Measurements from ENCODE around the gene PTH2R. TPM values are rescaled to one million over a fixed set of nuclear protein-coding genes. Genes with fewer than 3 reads are reported as not detected.
"Not testable (repeated sequence)": the region's sequence is repeated elsewhere in the genome, so short reads cannot be mapped to it uniquely, and the experiment has no call there.

Gene PTH2R
- total RNA-seq, 2 experiments from 2014 or later: 0.10 TPM; not detected in 1

DNA sequence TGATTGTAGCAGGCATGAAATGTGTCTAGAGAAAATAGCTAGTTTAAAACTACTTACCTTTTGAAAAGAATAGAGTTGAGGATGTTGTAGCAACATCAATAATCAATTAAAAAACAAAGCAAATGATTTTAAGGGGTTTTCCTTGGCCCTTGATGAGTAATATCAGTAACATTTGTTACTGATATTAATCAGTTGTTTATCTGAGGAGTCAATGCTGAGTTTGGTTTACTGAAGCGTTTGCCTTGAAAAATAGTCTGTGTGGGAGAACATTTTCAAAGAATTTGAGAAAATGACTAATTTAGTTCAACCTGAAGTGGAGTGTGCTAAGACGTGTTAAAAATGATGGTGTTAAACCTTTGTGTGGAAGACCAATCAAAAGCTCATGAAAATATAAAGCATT, 9.3 kb downstream of the PTH2R start:
- H3K9me3 Mint-ChIP-seq: no peaks in the 10 kb centered on the region
- no peak overlapping the region for H3K27ac Mint-ChIP-seq
- no peaks in the 10 kb centered on the region for H3K36me3 Mint-ChIP-seq (ENCODE audit: low read depth)
- H3K27me3 Mint-ChIP-seq: peaks cover 2% of the 10 kb centered on the region
- no peak for DNase-seq
- no peaks in the 10 kb centered on the region for H3K4me1 Mint-ChIP-seq
- POLR2A ChIA-PET: no interaction called here
- CTCF ChIA-PET: no interaction called here
- no peak overlapping the region for H3K4me3 Mint-ChIP-seq

DNA sequence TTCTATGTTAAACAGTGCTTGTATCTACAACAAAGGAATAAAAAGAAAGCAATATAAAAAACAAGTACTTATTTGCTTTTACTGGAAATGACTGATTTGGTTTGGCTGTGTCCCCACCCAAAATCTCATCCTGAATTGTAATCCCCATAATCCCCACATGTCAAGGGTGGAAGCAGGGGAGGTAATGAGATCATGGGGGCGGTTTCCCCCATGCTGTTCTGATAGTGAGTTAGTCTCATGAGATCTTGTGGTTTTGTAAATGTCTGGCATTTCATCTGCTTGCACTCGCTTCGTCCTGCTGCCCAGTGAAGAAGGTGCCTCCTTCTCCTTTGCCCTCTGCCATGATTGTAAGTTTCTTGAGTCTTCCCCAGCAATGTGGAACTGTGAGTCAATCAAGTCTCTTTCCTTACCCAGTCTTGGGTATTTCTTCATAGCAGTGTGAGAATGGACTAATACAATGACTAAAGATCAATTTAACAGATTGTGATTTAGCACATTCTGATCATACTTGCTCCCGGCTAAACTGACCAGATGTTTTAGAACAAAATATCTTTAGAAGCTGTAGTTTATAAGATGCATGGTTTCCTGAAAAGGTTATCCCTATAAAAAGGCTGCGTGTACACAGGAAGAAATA, 19.9 kb downstream of the PTH2R start:
- Mint-ChIP-seq H3K4me3 (no peak overlapping the region), H3K27ac (no peak overlapping the region), H3K4me1 (no peaks in the 10 kb centered on the region), H3K9me3 (no peaks in the 10 kb centered on the region), H3K36me3 (ENCODE audit: low read depth) (no peaks in the 10 kb centered on the region), H3K27me3 (peaks cover 1% of the 10 kb centered on the region)
- CTCF ChIA-PET: no interaction called here
- no peak for DNase-seq
- POLR2A ChIA-PET: no interaction called here

- CTCF ChIA-PET: no interaction called here
- Mint-ChIP-seq H3K27ac (no peak overlapping the region), H3K4me3 (no peak overlapping the region), H3K27me3 (peaks cover 3% of the 10 kb centered on the region), H3K9me3 (no peaks in the 10 kb centered on the region), H3K4me1 (no peaks in the 10 kb centered on the region), H3K36me3 (ENCODE audit: low read depth) (no peaks in the 10 kb centered on the region)
- no peak for DNase-seq
- POLR2A ChIA-PET: no interaction called here
Measured at GRCh38 chr2:208437755-208438154, 31.2 kb downstream of the PTH2R start.

- Mint-ChIP-seq H3K36me3 (ENCODE audit: low read depth) (no peaks in the 10 kb centered on the region), H3K27me3 (peaks cover 3% of the 10 kb centered on the region), H3K27ac (no peak overlapping the region), H3K4me3 (no peak overlapping the region), H3K4me1 (no peaks in the 10 kb centered on the region), H3K9me3 (no peaks in the 10 kb centered on the region)
- ChIA-PET POLR2A (no interaction called here), CTCF (no interaction called here)
- DNase-seq: no peak
Measured at GRCh38 chr2:208440716-208441115, 34.1 kb downstream of the PTH2R start.

DNA sequence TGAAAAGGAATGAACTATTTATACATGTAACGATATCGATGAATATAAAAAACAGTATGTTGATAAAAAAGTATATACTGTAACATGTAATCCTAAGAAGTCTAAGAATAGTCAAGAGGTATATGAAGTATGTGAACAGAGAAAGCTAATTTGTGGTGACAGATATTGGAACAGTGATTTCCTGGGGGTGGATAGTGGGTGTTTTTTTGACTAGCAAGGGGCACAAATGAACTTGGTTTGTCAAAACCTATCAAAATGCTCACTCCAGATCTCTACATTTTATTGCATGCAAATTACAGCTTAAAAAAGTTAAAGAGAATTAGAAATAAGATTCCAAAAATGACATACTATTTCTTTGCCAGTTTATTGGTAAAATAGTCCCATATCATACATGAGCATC, 35.4 kb downstream of the PTH2R start:
- no peak for DNase-seq
- no peaks in the 10 kb centered on the region for H3K36me3 Mint-ChIP-seq (ENCODE audit: low read depth)
- H3K4me3 Mint-ChIP-seq: no peak overlapping the region
- H3K27me3 Mint-ChIP-seq: no peaks in the 10 kb centered on the region
- no peaks in the 10 kb centered on the region for H3K9me3 Mint-ChIP-seq
- H3K27ac Mint-ChIP-seq: no peak overlapping the region
- ChIA-PET CTCF (no interaction called here), POLR2A (no interaction called here)
- no peaks in the 10 kb centered on the region for H3K4me1 Mint-ChIP-seq

DNA sequence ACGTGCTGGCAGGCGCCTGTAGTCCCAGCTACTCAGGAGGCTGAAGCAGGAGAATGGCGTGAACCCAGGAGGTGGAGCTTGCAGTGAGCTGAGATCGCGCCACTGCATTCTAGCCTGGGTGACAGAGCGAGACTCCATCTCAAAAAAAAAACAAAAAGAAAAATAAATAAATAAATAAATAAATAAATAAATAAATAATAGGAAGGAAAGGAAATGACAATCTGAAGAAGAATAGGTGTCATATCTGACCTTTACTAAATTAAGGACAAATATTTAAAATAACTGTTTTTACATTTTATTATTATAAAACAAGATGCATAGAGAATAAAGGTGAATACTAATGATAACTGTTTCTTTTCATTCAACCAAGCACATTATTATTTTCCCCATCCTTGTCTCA, 40.9 kb downstream of the PTH2R start:
- H3K9me3 Mint-ChIP-seq; CTCF ChIA-PET; H3K36me3 Mint-ChIP-seq (ENCODE audit: low read depth); H3K4me3 Mint-ChIP-seq; H3K27ac Mint-ChIP-seq; H3K27me3 Mint-ChIP-seq; H3K4me1 Mint-ChIP-seq; POLR2A ChIA-PET; DNase-seq: not testable (repeated sequence)

- no peak for DNase-seq
- CTCF ChIA-PET: no interaction called here
- H3K27ac Mint-ChIP-seq: no peak overlapping the region
- H3K9me3 Mint-ChIP-seq: no peaks in the 10 kb centered on the region
- no peaks in the 10 kb centered on the region for H3K36me3 Mint-ChIP-seq (ENCODE audit: low read depth)
- H3K4me1 Mint-ChIP-seq: no peaks in the 10 kb centered on the region
- H3K4me3 Mint-ChIP-seq: no peak overlapping the region
- H3K27me3 Mint-ChIP-seq: no peaks in the 10 kb centered on the region
- POLR2A ChIA-PET: no interaction called here
Measured at GRCh38 chr2:208451061-208451460, 44.5 kb downstream of the PTH2R start.

GRCh38 chr2:208454861-208455260, 48.3 kb downstream of the PTH2R start:
- no peak overlapping the region for H3K4me3 Mint-ChIP-seq
- no peak for DNase-seq
- CTCF ChIA-PET: no interaction called here
- no peaks in the 10 kb centered on the region for H3K36me3 Mint-ChIP-seq (ENCODE audit: low read depth)
- POLR2A ChIA-PET: no interaction called here
- no peaks in the 10 kb centered on the region for H3K4me1 Mint-ChIP-seq
- H3K27ac Mint-ChIP-seq: no peak overlapping the region
- peaks cover 4% of the 10 kb centered on the region for H3K27me3 Mint-ChIP-seq
- no peaks in the 10 kb centered on the region for H3K9me3 Mint-ChIP-seq

- no peaks in the 10 kb centered on the region for H3K4me1 Mint-ChIP-seq
- ChIA-PET CTCF (no interaction called here), POLR2A (no interaction called here)
- H3K36me3 Mint-ChIP-seq (ENCODE audit: low read depth): no peaks in the 10 kb centered on the region
- no peak for DNase-seq
- no peaks in the 10 kb centered on the region for H3K9me3 Mint-ChIP-seq
- no peak overlapping the region for H3K4me3 Mint-ChIP-seq
- H3K27ac Mint-ChIP-seq: no peak overlapping the region
- H3K27me3 Mint-ChIP-seq: peaks cover 2% of the 10 kb centered on the region
Measured at GRCh38 chr2:208463721-208464120, 57.1 kb downstream of the PTH2R start.

- peaks cover 2% of the 10 kb centered on the region for H3K27me3 Mint-ChIP-seq
- H3K36me3 Mint-ChIP-seq (ENCODE audit: low read depth): no peaks in the 10 kb centered on the region
- POLR2A ChIA-PET: no interaction called here
- DNase-seq: no peak
- no peaks in the 10 kb centered on the region for H3K4me1 Mint-ChIP-seq
- no peak overlapping the region for H3K27ac Mint-ChIP-seq
- H3K9me3 Mint-ChIP-seq: no peaks in the 10 kb centered on the region
- H3K4me3 Mint-ChIP-seq: no peak overlapping the region
- CTCF ChIA-PET: no interaction called here
Measured at GRCh38 chr2:208464205-208464604, 57.6 kb downstream of the PTH2R start.

DNA sequence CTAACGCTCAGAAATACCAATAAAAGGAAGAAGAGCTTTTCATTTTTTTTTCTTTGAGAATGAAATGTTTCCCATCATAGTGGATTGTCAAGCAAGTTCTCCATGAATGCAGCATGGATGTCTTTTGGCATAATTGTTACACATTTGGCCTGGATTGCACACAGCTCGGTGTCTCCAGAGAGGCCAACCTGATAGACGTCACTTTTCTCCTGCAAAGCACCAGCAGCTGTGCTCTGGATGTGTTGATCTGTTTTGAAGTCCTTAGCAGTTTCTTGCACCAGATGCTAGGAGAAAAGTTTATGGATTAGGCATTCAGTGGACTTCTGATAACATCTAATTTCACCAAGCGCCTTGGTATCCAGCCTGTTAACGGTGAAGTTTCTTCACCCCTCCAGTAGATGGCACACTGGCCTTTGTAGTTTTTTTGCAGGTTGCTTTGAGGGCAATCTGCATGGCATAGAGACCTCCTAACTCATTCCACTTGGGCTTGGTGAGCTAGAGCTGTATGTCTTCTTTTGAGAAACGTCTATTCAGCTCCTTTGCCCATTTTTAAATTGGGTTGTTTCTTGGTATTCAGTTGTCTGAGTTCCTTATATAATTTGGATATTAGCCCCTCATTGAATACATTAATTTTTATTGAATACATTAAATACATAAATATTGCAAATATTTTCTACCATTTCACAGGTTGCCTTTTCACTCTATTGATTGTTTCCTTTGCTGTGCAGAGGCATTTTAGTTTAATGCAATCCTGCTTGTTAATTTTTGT, 59.7 kb downstream of the PTH2R start:
- no peak overlapping the region for H3K27ac Mint-ChIP-seq
- CTCF ChIA-PET: no interaction called here
- no peaks in the 10 kb centered on the region for H3K9me3 Mint-ChIP-seq
- H3K36me3 Mint-ChIP-seq (ENCODE audit: low read depth): no peaks in the 10 kb centered on the region
- no peaks in the 10 kb centered on the region for H3K4me1 Mint-ChIP-seq
- peak; percentile 29 for DNase-seq
- H3K4me3 Mint-ChIP-seq: no peak overlapping the region
- H3K27me3 Mint-ChIP-seq: peaks cover 2% of the 10 kb centered on the region
- POLR2A ChIA-PET: no interaction called here

GRCh38 chr2:208466920-208467298, 60.3 kb downstream of the PTH2R start:
- no peak overlapping the region for H3K27ac Mint-ChIP-seq
- H3K27me3 Mint-ChIP-seq: peaks cover 2% of the 10 kb centered on the region
- ChIA-PET CTCF (no interaction called here), POLR2A (no interaction called here)
- DNase-seq: no peak
- H3K9me3 Mint-ChIP-seq: no peaks in the 10 kb centered on the region
- no peaks in the 10 kb centered on the region for H3K4me1 Mint-ChIP-seq
- no peaks in the 10 kb centered on the region for H3K36me3 Mint-ChIP-seq (ENCODE audit: low read depth)
- H3K4me3 Mint-ChIP-seq: no peak overlapping the region

GRCh38 chr2:208467564-208467963, 61.0 kb downstream of the PTH2R start:
- Mint-ChIP-seq H3K36me3 (ENCODE audit: low read depth) (no peaks in the 10 kb centered on the region), H3K4me1 (no peaks in the 10 kb centered on the region), H3K9me3 (no peaks in the 10 kb centered on the region), H3K4me3 (no peak overlapping the region), H3K27me3 (peaks cover 2% of the 10 kb centered on the region), H3K27ac (no peak overlapping the region)
- ChIA-PET POLR2A (no interaction called here), CTCF (no interaction called here)
- no peak for DNase-seq

DNA sequence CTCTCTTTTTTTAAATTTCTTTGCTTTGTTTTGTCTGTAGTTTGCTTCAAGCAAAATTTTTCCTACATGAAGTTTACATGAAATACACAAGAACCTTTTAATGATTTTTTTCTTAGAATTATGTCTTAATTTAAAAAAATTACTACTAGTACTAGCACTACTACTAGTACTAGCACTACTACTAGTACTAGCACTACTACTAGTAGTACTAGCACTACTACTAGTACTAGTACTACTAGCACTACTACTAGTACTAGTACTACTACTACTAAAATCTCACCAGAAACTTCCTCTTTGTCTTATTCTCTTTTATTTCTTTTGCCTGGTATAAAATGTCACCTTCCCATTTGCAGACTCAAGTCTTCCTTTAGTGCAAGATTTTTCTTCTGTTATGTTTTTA, 71.1 kb downstream of the PTH2R start:
- Mint-ChIP-seq H3K4me3 (no peak overlapping the region), H3K27ac (no peak overlapping the region), H3K9me3 (no peaks in the 10 kb centered on the region), H3K27me3 (peaks cover 2% of the 10 kb centered on the region), H3K36me3 (ENCODE audit: low read depth) (no peaks in the 10 kb centered on the region), H3K4me1 (no peaks in the 10 kb centered on the region)
- DNase-seq: no peak
- POLR2A ChIA-PET: no interaction called here
- CTCF ChIA-PET: no interaction called here
